Hepatocyte (in vitro differentiated cells): ENCODE measurements around the gene ENPP7.

ENCODE experiments used
- CTCF ChIP-seq: fragments of 200-600 bp; sonication (generic); IDR thresholded peaks from 2 replicates; pipeline ENCODE4 v1.5.1; 2016; ENCODE audit warnings: antibody characterized with exemption, mild to moderate bottlenecking; ENCODE audit not compliant: poor library complexity
- EZH2 ChIP-seq: fragments of 200-600 bp; sonication (generic); IDR thresholded peaks from 2 replicates; pipeline ENCODE4 v1.6.1; 2016; ENCODE audit warnings: antibody characterized with exemption, mild to moderate bottlenecking, borderline replicate concordance
- EZH2phosphoT487 ChIP-seq: fragments of 200-600 bp; sonication (generic); IDR thresholded peaks from one replicate; pipeline ENCODE4 v1.6.1; 2018; ENCODE audit warnings: antibody characterized with exemption, mild to moderate bottlenecking, low read depth, moderate library complexity; ENCODE audit not compliant: unreplicated experiment, severe bottlenecking

- TF ChIP-seq CTCF (no peak), EZH2 (no peak), EZH2phosphoT487 (no peak)
Measured at GRCh38 chr17:79728908-79729471, 1.8 kb upstream of the ENPP7 start.
